GM20000 (cell line): ENCODE data around the gene KRTAP5-10.
"Not testable (repeated sequence)": the region's sequence is repeated elsewhere in the genome, so short reads cannot be mapped to it uniquely, and the experiment has no call there.

Experiments used
- DNase-seq: peaks from one replicate; pipeline ENCODE4 v3.0.0; 2012; ENCODE audit warnings: low spot score
- TF ChIP-seq, protein P1 (sequence below): IDR thresholded peaks from 2 replicates; pipeline ENCODE4 v1.5.1; 2012; ENCODE audit warnings: mild to moderate bottlenecking, control low read depth; ENCODE audit errors: extremely low read depth, missing control alignments

Gene KRTAP5-10

DNA sequence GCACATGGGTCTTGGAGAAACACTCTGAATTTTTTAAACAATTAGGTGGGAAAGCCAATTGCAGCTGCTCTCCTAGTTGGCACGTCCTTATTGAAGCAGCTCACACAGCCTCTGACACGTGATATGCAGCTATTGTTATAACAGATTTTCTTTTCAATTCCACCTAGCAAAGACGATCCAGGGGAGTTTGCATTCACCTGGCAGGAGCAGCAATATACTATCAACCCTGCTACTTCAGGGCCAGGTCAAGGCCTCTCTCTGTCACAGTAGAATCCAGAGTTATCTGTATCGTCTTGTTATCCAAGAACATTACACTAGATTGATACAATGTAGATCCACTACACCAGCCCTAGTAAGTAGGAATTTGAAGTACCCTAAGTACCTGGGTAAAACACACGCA, 9.1 kb downstream of the KRTAP5-10 start:
- TF ChIP-seq, protein P1, sequence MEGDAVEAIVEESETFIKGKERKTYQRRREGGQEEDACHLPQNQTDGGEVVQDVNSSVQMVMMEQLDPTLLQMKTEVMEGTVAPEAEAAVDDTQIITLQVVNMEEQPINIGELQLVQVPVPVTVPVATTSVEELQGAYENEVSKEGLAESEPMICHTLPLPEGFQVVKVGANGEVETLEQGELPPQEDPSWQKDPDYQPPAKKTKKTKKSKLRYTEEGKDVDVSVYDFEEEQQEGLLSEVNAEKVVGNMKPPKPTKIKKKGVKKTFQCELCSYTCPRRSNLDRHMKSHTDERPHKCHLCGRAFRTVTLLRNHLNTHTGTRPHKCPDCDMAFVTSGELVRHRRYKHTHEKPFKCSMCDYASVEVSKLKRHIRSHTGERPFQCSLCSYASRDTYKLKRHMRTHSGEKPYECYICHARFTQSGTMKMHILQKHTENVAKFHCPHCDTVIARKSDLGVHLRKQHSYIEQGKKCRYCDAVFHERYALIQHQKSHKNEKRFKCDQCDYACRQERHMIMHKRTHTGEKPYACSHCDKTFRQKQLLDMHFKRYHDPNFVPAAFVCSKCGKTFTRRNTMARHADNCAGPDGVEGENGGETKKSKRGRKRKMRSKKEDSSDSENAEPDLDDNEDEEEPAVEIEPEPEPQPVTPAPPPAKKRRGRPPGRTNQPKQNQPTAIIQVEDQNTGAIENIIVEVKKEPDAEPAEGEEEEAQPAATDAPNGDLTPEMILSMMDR = no peak
- no peak for DNase-seq

DNA sequence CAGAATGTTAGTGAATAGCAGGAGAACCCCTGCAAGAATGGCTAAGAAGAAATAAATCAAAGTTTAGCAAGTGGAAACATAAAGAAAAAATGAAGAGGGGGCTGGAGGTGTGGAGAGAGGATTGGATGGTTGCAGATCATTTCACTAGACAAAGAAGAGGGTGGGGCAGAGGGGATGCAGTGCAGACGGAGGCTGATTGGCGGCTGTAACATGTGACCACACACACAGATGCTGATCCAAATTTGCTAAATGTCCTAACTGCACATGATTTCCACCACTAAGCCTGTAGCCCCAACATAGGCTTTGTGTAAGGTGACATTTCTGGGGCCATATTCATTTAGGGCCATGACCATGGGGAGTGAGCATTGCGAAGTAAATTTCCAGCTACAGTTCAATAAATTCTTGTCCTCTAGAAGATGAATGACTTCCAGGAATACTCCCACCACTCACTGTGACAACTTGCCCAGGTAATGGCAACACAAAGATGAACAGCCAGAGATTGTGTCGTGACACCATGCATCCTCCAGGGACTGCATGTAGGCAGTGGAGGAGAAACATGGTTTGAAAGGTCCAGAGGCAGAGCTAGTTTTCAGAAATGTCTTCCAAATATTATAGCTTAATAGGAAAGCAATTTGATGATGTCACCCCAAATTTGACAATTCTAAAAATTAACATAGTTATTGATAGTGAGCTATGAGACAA, 10.5 kb downstream of the KRTAP5-10 start:
- TF ChIP-seq, protein P1 = no peak
- no peak for DNase-seq

DNA sequence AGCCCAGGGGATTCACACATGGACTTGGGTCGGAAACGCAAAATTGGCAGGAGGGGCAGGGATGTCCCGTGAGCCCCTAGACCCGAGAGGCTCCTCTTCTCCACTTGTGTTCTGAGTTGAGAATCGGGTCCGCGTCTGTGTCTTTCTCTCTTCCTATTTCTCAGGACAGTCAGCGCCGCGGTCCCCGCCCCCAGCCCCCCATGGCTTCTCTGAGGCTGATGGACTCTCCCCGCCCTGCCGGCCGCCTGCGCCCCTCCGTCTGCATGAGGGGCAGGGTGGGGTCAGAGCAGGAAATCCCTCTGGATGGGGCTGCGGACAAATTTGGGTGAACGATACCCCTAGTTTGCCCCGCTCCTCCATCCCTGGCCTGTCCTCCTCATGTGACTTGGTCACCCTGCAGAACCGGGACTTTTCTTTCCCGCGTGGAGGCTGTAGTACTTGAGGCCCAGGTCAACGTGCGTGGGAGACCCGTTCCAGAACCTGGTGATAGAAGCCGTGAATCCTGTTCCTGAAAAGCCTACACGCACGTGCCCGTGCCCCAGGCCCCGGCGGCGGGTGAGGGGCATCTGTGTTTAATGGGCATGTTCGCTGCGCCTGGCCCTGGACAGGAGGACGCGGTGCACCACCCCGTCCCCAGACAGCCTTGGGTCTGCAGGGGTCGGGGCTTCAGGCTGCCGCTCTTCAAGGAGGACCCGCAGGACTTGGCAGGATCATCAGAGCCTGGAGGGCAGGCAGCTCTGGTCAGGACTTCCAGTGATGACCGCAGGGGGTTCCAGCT, 11.5 kb downstream of the KRTAP5-10 start:
- DNase-seq = not testable (repeated sequence)

DNA sequence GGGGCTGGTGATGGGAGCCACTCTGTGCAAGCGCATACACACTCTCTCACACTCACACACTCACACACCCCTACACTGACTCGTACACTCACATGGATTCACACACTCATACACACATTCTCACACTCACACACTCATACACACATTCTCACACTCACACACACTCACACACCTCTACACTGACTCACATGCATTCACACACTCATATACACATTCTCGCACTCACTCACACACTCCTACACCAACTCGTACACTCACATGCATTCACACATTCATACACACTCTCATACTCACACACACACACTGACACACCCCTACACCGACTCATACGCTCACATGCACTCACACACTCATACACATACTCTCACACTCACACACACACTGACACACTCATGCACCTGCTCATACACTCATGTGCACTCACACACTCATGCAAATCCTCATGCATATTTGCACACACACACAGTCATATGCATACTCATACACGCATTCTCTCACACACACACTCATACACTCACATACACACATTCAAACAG, 12.2 kb downstream of the KRTAP5-10 start:
- no peak for DNase-seq
- TF ChIP-seq, protein P1 = no peak

DNA sequence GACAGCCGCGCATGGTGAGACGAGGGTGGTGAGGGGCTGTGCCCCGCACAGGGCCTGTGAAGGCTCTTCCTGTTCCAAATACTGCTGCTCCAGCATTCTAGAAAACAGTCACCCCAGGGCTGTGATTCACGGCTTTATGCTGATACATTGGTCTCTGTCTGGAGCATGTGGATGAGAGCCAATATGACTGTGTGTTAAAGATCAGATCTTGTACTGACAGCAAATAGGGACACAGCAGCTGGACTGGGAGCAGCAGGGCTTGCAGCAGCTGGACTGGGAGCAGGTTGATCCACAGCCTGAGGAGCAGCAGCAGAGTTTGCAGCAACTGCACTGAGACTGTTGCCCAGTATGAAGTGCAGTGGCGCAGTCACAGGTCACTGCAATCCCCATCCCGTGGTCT, 14.2 kb downstream of the KRTAP5-10 start:
- DNase-seq = not testable (repeated sequence)

DNA sequence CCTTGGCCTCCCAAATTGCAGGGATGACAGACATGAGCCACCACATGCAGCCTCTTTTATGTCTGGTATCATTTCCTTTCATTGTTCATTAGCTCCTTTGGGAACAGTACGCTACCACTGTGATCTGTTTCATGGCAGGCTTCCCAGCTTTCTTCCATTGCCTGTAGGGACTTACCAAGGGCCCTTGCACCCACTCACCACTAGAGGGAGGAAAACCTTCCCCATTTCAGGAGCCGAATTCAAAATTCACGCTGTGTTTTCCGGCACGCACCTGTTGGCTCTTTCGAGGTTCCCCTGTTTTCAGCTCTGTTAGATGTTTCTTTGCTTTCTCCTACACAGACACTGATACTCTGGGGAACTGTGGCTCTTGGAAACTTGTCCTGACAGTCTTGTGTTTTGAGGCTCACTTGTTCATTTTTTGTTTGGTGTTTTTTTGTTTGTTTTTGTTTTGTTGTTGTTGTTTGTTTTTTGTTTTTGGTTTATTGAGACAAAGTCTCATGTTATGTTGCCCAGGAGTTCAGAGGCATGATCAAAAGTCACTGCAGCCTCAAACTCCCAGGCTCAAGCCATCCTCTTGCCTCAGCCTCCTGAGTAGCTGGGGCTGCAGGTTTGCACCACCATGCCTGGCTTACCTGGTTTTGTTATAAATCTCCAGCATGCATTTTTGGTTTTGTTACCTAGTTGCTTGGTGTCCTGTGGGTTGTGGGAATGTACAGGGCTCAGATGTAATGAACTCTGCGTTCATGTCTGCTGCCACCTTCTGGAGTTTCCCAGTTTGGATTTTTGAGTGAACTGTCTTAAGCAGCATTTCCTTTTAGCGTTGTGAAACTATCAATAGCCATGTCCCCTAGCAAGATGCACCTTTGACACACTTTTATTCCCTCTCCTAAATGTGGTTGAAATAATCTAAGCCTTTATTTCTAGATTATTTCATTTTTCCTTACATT, 15.0 kb downstream of the KRTAP5-10 start:
- DNase-seq = peak; percentile 66
- TF ChIP-seq, protein P1 = peak; percentile 79

DNA sequence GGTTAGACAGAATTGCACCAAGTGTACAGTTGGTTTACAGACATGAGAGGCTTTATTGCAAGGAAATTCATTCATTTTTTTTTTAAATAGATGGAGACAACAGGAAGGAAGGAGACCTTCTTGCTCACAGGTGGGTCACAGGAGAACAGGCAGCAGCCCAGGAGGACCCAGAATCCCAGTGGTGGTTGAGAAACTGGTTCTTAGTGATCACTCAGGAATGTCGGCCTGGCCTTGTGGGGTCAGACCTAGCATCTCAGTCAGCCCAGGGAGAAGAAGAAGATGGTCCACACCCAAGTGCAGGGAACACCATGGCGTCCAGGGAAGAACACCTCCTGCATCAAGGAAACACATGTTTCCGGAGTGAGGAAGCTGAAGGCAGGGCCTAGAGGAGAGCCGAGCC, 16.5 kb downstream of the KRTAP5-10 start:
- TF ChIP-seq, protein P1 = no peak
- no peak for DNase-seq
